HG03442 (cell line): Measurements from ENCODE around the gene ALPI.

Experiments used
- ATAC-seq: cut with Tn5 transposase; IDR thresholded peaks from one replicate; pipeline ENCODE4 v1.9.1; 2021; ENCODE audit warnings: mild to moderate bottlenecking, moderate library complexity; ENCODE audit not compliant: unreplicated experiment

ALPI gene

GRCh38 chr2:232494542-232494941 lies 38.6 kb downstream of the ALPI start:
- no peak for ATAC-seq

DNA sequence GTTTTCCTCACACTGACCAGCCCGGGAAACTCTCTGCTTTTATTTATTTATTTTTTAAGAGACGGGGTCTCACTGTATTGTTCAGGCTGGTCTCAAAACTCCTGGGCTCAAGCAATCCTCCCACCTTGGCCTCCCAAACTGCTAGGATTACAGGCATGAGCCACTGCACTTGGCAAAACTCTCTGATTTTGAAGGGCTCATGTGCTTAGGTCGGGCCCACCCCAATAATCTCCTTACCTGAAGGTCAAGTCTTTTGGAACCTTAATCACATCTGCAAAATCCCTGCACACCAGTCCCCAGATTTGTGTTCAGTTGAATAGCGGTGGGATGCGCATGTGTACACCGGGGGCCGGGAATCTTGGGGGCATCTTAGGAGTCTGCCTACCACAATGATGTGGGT lies 39.3 kb downstream of the ALPI start:
- no peak for ATAC-seq

DNA sequence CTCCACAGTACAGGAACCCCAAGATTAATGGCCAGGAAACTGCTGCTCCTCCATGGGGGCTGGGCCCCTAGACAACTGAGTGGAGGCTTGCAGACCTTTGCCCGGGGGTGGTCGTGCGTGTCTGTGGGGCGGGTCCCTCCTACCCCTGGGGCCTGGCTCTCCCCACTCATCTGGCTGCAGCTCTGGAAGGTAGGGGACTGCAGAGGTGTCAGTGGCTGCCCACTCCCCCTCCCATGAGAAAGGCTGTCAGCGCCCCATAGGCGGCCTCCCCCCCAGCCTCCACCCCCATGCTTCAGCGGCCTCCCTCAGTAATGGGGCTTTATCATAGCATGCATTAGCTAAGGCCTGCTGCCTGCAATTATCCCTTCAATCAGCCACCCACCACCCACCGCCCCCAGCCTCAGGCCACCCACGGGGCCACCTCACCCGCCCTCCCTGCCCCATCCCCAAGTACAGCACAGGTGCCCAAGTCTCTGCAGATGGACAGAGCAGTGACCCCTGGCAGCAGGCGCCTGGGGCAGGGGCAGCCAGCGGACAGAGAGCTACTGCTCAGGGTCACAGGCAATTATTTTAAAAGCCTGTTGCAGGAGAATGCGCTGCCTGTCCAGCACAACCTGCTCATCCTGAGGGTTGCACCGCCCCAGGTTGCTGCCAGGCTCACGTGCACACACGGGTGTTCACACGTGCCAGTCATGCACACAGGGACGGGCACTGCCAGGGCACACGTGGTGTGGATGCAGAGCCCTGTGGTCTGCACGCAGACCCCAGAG lies 40.7 kb downstream of the ALPI start:
- ATAC-seq, result no peak

GRCh38 chr2:232497348-232497747 lies 41.4 kb downstream of the ALPI start:
- ATAC-seq, result no peak

DNA sequence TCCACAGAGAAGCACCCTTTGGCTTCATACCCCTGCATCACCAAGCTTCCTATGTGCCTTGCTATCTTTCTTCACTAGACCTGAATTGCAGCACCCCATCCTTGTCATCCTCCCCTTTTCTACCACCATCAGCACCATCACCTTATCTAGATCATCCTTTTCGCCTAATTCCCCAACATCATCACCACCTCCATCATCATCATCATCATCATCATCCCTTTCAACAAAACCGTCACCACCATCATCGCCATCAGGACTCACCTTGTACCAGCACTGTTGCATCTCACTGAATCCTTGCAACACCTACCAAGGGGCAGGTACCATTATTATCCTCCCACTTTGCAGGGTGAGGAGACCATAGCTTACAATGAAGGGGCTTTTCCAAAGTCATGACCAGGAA lies 42.5 kb downstream of the ALPI start:
- ATAC-seq, result no peak

GRCh38 chr2:232501331-232501771 lies 45.4 kb downstream of the ALPI start:
- no peak for ATAC-seq

- no peak for ATAC-seq
Observed at GRCh38 chr2:232501794-232502390, 45.9 kb downstream of the ALPI start.

DNA sequence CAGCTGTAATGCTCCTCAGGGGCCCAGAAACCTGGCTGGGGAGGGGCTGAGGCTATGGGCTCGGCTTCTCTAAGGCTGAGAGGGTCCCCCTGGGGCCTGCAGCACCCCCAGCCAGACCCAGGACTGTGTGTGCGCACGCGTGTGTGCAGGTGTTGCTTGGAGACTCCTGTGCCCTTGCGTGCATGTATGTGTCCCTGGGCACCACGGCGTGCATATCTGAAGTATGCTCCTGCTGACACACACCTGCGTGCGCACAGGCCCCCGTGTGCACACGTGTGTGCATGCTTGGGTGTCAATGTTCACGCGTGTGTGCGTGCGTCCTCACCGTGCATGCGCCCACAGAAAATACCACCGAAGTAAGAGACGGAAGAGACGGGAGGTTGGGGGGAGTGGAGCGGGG lies 46.6 kb downstream of the ALPI start:
- no peak for ATAC-seq

DNA sequence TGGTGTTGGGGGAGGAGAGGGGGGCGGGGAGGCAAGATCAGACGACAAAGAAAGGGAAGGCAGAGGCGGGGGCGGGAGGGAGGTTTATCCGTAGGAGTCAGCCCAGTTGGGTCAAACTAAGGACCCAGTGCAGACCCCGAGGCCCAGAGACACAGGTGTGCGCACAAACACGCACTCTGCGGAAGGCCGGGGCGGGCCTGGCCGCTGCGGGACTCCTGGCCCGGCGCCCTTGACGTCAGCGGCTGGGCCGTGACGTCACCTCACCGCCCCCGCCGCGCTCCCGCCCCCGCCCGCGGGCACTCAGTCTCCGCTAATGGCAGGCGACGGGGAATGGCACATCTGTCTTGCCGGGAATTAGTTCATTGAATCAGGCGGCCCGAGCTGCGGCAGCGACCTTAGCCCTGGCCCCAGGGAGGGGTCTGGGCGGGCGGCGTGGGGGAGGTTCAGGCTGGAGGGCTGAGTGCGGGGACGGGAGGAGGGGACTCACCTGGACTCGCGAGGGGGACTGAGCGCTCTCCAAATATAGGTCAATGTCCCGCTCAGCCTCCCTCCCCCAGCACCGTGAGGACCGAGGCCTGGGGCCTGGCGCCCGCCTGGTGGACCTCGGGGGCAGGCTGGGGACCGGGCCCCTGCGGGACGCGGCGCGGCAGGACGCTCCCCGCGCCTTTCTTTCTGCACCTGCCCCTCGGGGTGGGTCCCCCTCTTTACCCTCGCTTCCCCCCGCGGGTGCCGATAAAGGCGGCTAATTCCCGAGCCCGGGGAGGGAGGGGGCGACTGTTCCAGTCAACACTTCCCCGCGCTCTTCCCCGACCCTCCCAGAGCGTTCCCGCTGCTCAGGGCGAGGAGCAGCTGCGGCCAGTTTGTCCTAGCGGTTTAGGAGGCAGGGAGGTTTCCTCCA lies 47.2 kb downstream of the ALPI start:
- no peak for ATAC-seq

GRCh38 chr2:232503809-232504323 lies 47.9 kb downstream of the ALPI start:
- no peak for ATAC-seq

DNA sequence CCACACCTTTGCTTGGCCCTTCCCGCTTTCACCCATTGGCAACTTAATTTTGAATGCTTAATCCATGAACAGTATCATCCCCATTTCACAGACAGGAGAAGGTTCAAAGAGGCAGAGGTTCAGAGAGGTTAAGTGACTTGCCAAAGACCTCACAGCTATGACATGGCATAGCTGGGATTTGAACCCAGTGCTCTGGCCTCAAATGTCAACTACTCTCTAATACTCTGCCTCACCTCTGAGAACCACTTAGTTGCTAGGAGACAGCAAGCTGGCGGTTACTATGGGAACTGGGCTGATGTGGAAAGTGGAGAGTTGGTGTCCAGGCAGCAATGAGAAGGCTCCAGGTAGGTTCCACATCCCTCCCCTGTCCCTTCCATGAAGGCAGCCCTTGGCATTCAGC lies 48.5 kb downstream of the ALPI start:
- no peak for ATAC-seq

- no peak for ATAC-seq
Observed at GRCh38 chr2:232505856-232506255, 49.9 kb downstream of the ALPI start.

DNA sequence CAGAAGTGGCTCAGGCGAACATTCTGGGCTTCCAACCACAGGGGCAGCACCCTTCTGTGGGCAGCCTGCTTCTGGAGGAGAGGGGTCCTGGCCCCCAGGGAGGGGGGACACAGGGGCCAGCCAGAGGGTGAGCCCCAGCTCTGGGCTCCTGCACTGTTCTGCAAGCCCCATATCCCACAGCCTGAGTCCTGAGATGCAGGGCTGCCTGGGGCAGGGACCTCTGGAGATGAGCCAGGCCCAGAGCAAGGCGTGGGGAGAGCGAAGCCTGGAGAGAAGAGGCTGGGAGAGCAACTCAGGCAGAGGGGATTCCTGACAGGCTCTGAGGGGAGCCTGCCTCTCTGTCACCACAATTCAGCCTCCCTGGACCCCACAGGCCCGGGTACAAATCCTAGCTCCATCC lies 50.8 kb downstream of the ALPI start:
- no peak for ATAC-seq

DNA sequence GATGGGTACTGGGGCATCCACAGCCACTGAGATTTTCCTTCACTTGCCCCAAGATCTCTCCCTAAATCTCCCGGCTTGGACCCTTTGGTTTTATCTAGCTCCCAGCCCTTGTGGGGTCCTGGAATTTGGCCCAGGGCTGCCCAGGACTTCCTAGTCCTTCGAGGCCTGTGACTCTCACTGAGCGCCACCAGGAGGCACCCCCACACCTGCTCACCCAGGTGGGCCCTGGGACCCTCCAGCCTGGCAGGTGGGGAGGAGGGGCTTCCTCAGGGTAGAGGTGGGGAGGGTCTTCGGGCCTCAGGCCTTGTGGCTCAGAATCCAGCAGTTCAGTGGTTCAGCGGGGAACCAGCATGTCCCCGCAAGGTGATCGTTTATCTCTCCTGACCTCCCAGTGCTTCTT lies 52.3 kb downstream of the ALPI start:
- no peak for ATAC-seq
